GM21367 (cell line): ENCODE results near the gene ZNF534.
"Not testable (repeated sequence)": the region's sequence is repeated elsewhere in the genome, so short reads cannot be mapped to it uniquely, and the experiment has no call there.

Experiments
- ATAC-seq: cut with Tn5 transposase; IDR thresholded peaks from one replicate; pipeline ENCODE4 v1.9.1; 2021; ENCODE audit not compliant: unreplicated experiment

Gene ZNF534

GRCh38 chr19:52494518-52494917 is 65.6 kb downstream of the ZNF534 start:
- no peak for ATAC-seq

DNA sequence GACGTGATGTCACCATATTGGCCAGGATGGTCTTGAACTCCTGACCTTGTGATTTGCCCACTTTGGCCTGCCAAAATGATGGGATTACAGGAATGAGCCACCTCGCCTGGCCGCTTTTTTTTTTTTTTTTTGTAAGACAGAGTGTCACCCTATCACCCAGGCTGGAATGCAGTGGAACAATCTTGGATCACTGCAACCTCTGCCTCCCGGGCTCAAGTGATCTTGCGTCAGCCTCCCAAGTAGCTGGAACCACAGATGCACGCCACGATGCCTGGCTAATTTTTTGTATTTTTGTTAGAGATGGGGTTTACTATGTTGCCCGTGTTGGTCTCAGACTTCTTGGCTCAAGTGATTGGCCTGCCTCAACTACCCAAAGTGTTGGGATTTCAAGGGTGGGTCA is 69.6 kb downstream of the ZNF534 start:
- no peak for ATAC-seq

DNA sequence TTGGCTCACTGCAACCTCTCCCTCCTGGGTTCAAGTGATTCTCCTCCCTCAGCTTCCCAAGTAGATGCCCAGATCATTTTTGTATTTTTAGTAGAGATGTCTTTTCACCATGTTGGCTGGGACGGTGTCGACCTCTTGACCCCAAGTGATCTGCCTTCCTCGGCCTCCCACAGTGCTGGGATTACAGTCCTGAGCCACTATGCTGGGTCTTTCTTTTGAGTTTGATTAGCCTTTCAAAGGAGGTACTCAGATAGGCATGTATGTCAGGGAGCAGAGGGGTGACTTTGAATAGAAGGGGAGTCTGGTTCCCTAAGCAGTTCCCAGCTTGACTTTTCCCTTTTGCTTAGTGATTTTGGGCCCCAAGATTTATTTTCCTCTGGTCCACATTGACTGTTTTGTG is 71.5 kb downstream of the ZNF534 start:
- ATAC-seq = not testable (repeated sequence)

DNA sequence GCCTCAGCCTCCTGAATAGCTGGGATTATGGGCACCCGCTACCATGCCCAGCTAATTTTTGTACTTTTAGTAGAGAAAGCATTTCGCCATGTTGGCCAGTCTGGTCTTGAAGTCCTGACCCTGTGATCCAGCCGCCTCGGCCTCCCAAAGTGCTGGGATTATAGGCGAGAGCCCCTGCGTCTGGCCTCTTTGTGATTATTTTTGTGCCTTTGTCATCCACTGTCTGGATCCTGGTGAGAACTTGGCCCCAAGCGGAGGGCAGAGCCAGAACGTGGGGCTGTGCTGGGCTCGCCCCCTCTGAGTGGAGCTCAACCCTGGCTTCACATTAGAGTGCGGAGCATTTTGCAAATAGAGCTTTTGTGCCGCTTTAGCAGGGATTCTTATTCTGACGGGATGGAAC is 72.0 kb downstream of the ZNF534 start:
- ATAC-seq = not testable (repeated sequence)
